H1 (cell line): ENCODE data around the gene CAPN7. TPM values are rescaled to one million over a fixed set of nuclear protein-coding genes. Genes with fewer than 3 reads are reported as not detected.

Experiments used
- PHF8 ChIP-seq: fragments of 200-600 bp; sonication (generic); conservative IDR thresholded peaks from 2 replicates; pipeline ENCODE4 v1.7.1; 2012; ENCODE audit warnings: low read depth, mild to moderate bottlenecking, inconsistent platforms, low read length, moderate library complexity
- POLR2A ChIP-seq, 2 experiments: IDR thresholded peaks; 1 replicate in 1 of 2; 2 replicates in 1 of 2; pipeline ENCODE4 v1.6.1; 2011; ENCODE audit warnings: low read depth in 2 of 2, low read length in 2 of 2, mild to moderate bottlenecking in 2 of 2; ENCODE audit errors: control extremely low read depth in 1 of 2
- SIN3A ChIP-seq, 2 experiments: IDR thresholded peaks in 1 of 2; conservative IDR thresholded peaks in 1 of 2; 2 replicates each; pipeline ENCODE4 v1.6.1; 2011 to 2012; ENCODE audit warnings: low read length in 2 of 2, improper control_type of control experiment in 1 of 2, low read depth in 1 of 2, mild to moderate bottlenecking in 1 of 2
- polyA plus RNA-seq, 7 experiments: library from polyadenylated mRNA; depleted of rRNA in 3 of 7; stranded (reverse) in 5 of 7; unstranded in 2 of 7; fragments of >200 nt in 5 of 7; fragments of 200-250 nt in 2 of 7; gene quantifications; 1 replicate in 5 of 7; 2 replicates in 1 of 7; 4 replicates in 1 of 7; pipeline versions ENCODE4 v1.2.1 to v1.2.3, GENCODE V29; 2011 to 2013; ENCODE audit warnings: missing spikeins in 2 of 7, mixed read lengths in 2 of 7
- total RNA-seq: library from RNA; stranded (reverse); fragmentation: NEBNext Ultra II Directional; extraction: Animal tissue kit (Norgen Biotek cat#: 25700); gene quantifications from 2 replicates; pipeline ENCODE4 v1.2.1, GENCODE V29; 2021
- TF ChIP-seq, protein P1 (sequence below), 3 experiments: IDR thresholded peaks; 1 replicate in 2 of 3; 2 replicates in 1 of 3; pipeline versions ENCODE4 v1.5.1 to v1.6.1; 2011; ENCODE audit warnings: low read length in 3 of 3, mild to moderate bottlenecking in 3 of 3, inconsistent platforms in 2 of 3, low read depth in 1 of 3, moderate library complexity in 1 of 3; ENCODE audit not compliant: insufficient read depth in 1 of 3; ENCODE audit errors: control extremely low read depth in 1 of 3

CAPN7 gene
- total and polyA plus RNA-seq, 2 of the 8 experiments (the other 6 are each of a cell fraction or from before 2014, with no cell fraction given), result 5.3 to 13.2 TPM

- TF ChIP-seq SIN3A (conservative IDR thresholded peaks at IDR 0.05 in 1 of 2, IDR thresholded peaks at IDR 0.05 in 1 of 2; ENCODE audit: low read depth in 1 of 2, low read length in 2 of 2) (no peak; a peak in 1 of 4 replicates), PHF8 (peak; percentile 88; the same call in 1 of the 2 replicates), POLR2A (IDR thresholded peaks at IDR 0.05; ENCODE audit: control extremely low read depth in 1 of 2, low read depth in 2 of 2, low read length in 2 of 2) (peak in 1 of 2 experiments; percentile 67; a peak in 2 of 3 replicates)
- TF ChIP-seq, protein P1, sequence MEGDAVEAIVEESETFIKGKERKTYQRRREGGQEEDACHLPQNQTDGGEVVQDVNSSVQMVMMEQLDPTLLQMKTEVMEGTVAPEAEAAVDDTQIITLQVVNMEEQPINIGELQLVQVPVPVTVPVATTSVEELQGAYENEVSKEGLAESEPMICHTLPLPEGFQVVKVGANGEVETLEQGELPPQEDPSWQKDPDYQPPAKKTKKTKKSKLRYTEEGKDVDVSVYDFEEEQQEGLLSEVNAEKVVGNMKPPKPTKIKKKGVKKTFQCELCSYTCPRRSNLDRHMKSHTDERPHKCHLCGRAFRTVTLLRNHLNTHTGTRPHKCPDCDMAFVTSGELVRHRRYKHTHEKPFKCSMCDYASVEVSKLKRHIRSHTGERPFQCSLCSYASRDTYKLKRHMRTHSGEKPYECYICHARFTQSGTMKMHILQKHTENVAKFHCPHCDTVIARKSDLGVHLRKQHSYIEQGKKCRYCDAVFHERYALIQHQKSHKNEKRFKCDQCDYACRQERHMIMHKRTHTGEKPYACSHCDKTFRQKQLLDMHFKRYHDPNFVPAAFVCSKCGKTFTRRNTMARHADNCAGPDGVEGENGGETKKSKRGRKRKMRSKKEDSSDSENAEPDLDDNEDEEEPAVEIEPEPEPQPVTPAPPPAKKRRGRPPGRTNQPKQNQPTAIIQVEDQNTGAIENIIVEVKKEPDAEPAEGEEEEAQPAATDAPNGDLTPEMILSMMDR (IDR thresholded peaks at IDR 0.05; ENCODE audit: control extremely low read depth in 1 of 3, insufficient read depth in 1 of 3, low read depth in 1 of 3, low read length in 3 of 3), result peak; percentile 31 to 69 (median 57)
- TF ChIP-seq, all 59 proteins: peak for 20
These were observed at the start of gene CAPN7 (continued) for GRCh38 chr3:15205934-15206661.
